AG04450 (cell line): Measurements from ENCODE around the gene GDAP2. TPM values are rescaled to one million over a fixed set of nuclear protein-coding genes. Genes with fewer than 3 reads are reported as not detected.

Source experiments
- CTCF ChIA-PET: fragments of 300-600, 350-600 bp; formaldehyde crosslinking; extraction: SDS; loops from one replicate; lab custom pipeline; 2022; ENCODE audit warnings: antibody characterized with exemption, inconsistent platforms; lab: Charles Lee
- POLR2A ChIA-PET: fragments of 350-600 bp; formaldehyde crosslinking; extraction: SDS; loops from one replicate; lab custom pipeline; 2021; ENCODE audit warnings: antibody characterized with exemption, inconsistent platforms; lab: Yijun Ruan, JAX
- DNase-seq: peaks from one replicate; pipeline ENCODE4 v3.0.0-alpha.2; 2011; ENCODE audit warnings: low read depth, low spot score
- H3K27ac ChIP-seq: one replicate; pipeline ENCODE4 v1.5.1; 2012; ENCODE audit warnings: low read depth, low read length, control low read depth
- H3K27me3 ChIP-seq: one replicate; pipeline ENCODE4 v1.6.0; 2012; ENCODE audit warnings: low read length; ENCODE audit not compliant: control insufficient read depth, insufficient read depth
- H3K4me3 ChIP-seq: 2 replicates; pipeline ENCODE4 v1.5.1; 2011; ENCODE audit warnings: mild to moderate bottlenecking, low read depth, low read length, control low read depth
- H3K9me3 ChIP-seq: 2 replicates; pipeline ENCODE4 v1.5.1; 2012; ENCODE audit warnings: low read length; ENCODE audit not compliant: control insufficient read depth, insufficient read depth
- polyA plus RNA-seq: library from polyadenylated mRNA; depleted of rRNA; stranded (reverse); fragments of >200 nt; gene quantifications from 2 replicates; pipeline ENCODE4 v1.2.3, GENCODE V29; 2011
- TF ChIP-seq, protein P1 (sequence below): IDR thresholded peaks from 2 replicates; pipeline ENCODE4 v1.5.1; 2011; ENCODE audit warnings: low read depth, low read length, control low read depth, inconsistent platforms

The GDAP2 gene
- polyA plus RNA-seq, 1 experiment: 25.4 TPM

DNA sequence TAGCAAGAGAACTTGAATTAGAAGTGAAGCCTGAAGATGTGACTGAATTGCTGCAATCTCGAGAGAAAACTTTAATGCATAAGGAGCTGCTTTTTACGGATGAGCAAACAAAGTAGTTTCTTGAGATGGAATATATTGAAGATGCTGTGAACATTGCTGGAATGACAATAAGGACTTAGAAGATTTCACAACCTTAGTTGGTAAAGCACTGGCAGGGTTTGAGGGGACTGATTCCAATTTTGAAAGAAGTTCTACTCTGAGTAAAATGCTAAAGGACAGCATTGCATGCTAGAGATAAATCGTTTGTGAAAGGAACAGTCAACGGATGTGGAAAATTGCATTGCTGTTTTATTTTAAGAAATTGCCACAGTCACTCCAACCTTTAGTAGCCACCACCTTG is 69.5 kb downstream of the GDAP2 start:
- no peaks in the 10 kb centered on the region for H3K27me3 ChIP-seq
- no peaks in the 10 kb centered on the region for H3K9me3 ChIP-seq
- no peak overlapping the region for H3K27ac ChIP-seq
- H3K4me3 ChIP-seq: no peak overlapping the region
- ChIA-PET POLR2A (interaction anchor here (2.2 kb wide), 1 partner anchor 38 kb away, joined by 10 read pairs; no protein-coding TSS in a partner anchor), CTCF (interaction anchor here (1.0 to 2.6 kb wide), 4 partner anchors 34 to 325 kb away, joined by 3 to 10 read pairs (median 7); no protein-coding TSS in a partner anchor)
- TF ChIP-seq, protein P1, sequence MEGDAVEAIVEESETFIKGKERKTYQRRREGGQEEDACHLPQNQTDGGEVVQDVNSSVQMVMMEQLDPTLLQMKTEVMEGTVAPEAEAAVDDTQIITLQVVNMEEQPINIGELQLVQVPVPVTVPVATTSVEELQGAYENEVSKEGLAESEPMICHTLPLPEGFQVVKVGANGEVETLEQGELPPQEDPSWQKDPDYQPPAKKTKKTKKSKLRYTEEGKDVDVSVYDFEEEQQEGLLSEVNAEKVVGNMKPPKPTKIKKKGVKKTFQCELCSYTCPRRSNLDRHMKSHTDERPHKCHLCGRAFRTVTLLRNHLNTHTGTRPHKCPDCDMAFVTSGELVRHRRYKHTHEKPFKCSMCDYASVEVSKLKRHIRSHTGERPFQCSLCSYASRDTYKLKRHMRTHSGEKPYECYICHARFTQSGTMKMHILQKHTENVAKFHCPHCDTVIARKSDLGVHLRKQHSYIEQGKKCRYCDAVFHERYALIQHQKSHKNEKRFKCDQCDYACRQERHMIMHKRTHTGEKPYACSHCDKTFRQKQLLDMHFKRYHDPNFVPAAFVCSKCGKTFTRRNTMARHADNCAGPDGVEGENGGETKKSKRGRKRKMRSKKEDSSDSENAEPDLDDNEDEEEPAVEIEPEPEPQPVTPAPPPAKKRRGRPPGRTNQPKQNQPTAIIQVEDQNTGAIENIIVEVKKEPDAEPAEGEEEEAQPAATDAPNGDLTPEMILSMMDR: no peak
- DNase-seq: no peak

DNA sequence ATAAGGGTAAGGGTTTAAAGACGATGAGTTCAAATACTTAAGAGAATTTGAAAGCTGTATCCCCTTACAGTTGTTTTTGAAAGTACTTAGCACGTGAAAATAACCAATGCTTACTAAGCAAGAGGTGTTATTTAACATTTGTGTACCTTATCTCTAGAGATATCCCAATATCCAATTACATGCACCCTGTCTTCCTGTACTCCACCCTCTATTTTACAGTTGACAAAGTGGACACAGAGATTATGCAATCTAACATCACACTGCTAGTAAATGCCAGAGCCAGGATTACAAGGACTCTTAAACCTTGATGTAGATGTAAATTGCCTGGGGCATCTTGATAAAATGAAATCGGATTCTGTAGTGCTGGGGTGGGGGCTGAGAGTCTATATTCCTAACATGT is 72.0 kb downstream of the GDAP2 start:
- Histone ChIP-seq H3K9me3 (no peaks in the 10 kb centered on the region), H3K4me3 (no peak overlapping the region), H3K27me3 (no peaks in the 10 kb centered on the region), H3K27ac (no peak overlapping the region)
- TF ChIP-seq, protein P1: no peak
- POLR2A ChIA-PET: no interaction called here
- DNase-seq: no peak
- CTCF ChIA-PET: no interaction called here

DNA sequence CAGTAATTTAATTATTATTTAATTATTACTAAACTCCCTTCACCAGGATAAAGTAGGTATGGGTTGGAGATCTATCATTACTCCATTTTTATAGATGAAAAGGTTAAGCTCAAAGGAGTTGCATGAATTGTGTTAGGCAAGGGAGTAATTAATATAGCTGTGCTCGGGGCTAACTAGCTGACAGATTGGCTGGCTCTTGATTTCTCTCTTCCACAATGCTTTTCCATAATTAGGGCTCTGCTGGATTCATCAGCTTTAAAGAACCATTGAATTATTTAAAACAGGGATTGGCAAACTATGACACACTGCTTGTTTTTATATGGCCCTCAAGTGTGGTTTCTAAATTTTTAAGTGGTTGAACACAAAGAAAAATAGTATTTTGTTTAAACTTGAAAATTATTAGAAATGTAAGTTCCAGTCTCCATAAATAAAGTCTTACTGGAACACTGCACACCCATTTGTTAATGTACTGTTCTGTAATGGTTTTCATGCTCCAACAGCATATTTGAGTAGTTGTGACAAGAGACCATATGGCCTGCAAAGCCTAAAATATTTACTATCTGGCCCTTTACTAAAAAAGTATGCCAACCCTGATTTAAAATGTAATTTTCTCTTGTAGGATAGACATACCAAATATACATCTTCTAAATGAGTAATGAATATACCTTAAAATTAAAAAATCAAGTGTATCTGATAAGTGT is 76.4 kb downstream of the GDAP2 start:
- no peaks in the 10 kb centered on the region for H3K9me3 ChIP-seq
- TF ChIP-seq, protein P1: no peak
- no peak overlapping the region for H3K4me3 ChIP-seq
- H3K27me3 ChIP-seq: no peaks in the 10 kb centered on the region
- no peak for DNase-seq
- ChIA-PET POLR2A (interaction anchor here (0.7 kb wide), 1 partner anchor 1859 kb away, joined by 5 read pairs; the partner anchor contains the start of gene PHGDH), CTCF (no interaction called here)
- H3K27ac ChIP-seq: no peak overlapping the region

DNA sequence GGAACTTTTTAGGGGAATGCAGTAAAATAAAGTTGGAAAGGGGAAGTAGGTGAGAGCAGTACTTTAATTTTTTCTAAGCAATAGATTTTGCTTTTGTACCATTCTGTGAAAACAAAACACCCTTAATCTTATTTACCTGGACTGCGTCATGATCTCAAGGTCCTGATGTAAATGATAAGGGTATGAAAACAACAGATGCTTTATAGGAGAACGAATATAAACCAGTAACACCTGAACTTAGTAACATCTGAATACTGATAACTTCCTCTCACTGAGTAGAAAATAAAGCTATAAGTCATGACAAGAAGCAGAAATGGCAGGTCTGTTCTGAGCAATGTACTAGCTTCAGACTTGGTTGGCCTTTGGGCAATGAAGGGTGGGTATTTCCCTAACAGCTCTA is 77.7 kb downstream of the GDAP2 start:
- TF ChIP-seq, protein P1: no peak
- ChIA-PET CTCF (interaction anchor here (0.9 to 1.3 kb wide), 2 partner anchors 9 to 45 kb away, joined by 3 read pairs; no protein-coding TSS in a partner anchor), POLR2A (interaction anchor here (0.7 kb wide), 1 partner anchor 32 kb away, joined by 3 read pairs; no protein-coding TSS in a partner anchor)

More for the DNA sequence above, 77.7 kb downstream of the GDAP2 start:
- H3K9me3 ChIP-seq: no peaks in the 10 kb centered on the region
- no peak overlapping the region for H3K4me3 ChIP-seq
- H3K27ac ChIP-seq: no peak overlapping the region
- H3K27me3 ChIP-seq: no peaks in the 10 kb centered on the region
- no peak for DNase-seq
